NCI-H2029 (cell line): ENCODE data around the gene MRGPRD.
"Not testable (repeated sequence)": the region's sequence is repeated elsewhere in the genome, so short reads cannot be mapped to it uniquely, and the experiment has no call there.

Source experiments
- DNase-seq: peaks from one replicate; lab custom pipeline; 2025; lab: John Stamatoyannopoulos, UW

Gene MRGPRD

GRCh38 chr11:68993546-68993945 is 12.8 kb upstream of the MRGPRD start:
- no peak for DNase-seq

- DNase-seq: no peak
These were observed 12.0 kb upstream of the MRGPRD start for GRCh38 chr11:68992743-68993255.

GRCh38 chr11:68990995-68991780 is 10.4 kb upstream of the MRGPRD start:
- DNase-seq: no peak

GRCh38 chr11:68989936-68990606 is 9.3 kb upstream of the MRGPRD start:
- no peak for DNase-seq

GRCh38 chr11:68988491-68988890 is 7.7 kb upstream of the MRGPRD start:
- no peak for DNase-seq

- DNase-seq: no peak
These were observed 6.4 kb upstream of the MRGPRD start for GRCh38 chr11:68987211-68987610.

- no peak for DNase-seq
These were observed 3.0 kb upstream of the MRGPRD start for GRCh38 chr11:68983801-68984200.

GRCh38 chr11:68982134-68982533 is 1.3 kb upstream of the MRGPRD start:
- no peak for DNase-seq

GRCh38 chr11:68979931-68980775 is 633 bp downstream of the MRGPRD start:
- DNase-seq: no peak

- DNase-seq: no peak
These were observed 1.7 kb downstream of the MRGPRD start for GRCh38 chr11:68978931-68979594.

GRCh38 chr11:68978626-68978930 is 2.2 kb downstream of the MRGPRD start:
- DNase-seq: no peak

- DNase-seq: no peak
These were observed 2.8 kb downstream of the MRGPRD start for GRCh38 chr11:68977781-68978625.

- DNase-seq: no peak
These were observed 4.2 kb downstream of the MRGPRD start for GRCh38 chr11:68976563-68976962.

GRCh38 chr11:68976095-68976494 is 4.7 kb downstream of the MRGPRD start:
- DNase-seq: no peak

- no peak for DNase-seq
These were observed 6.2 kb downstream of the MRGPRD start for GRCh38 chr11:68974421-68975194.

GRCh38 chr11:68973706-68974105 is 7.1 kb downstream of the MRGPRD start:
- DNase-seq: not testable (repeated sequence)

- DNase-seq: no peak
These were observed 7.6 kb downstream of the MRGPRD start for GRCh38 chr11:68973219-68973618.

- DNase-seq: no peak
These were observed 9.7 kb downstream of the MRGPRD start for GRCh38 chr11:68970921-68971636.

GRCh38 chr11:68969386-68969785 is 11.4 kb downstream of the MRGPRD start:
- DNase-seq: no peak
